Smooth muscle cell (in vitro differentiated cells): ENCODE results near the gene SFXN5. TPM values are rescaled to one million over a fixed set of nuclear protein-coding genes. Genes with fewer than 3 reads are reported as not detected.

Experiments
- DNase-seq: peaks from one replicate; lab custom pipeline; 2025; ENCODE audit not compliant: unreplicated experiment; lab: John Stamatoyannopoulos, UW
- H2AFZ ChIP-seq: fragments of 200-600 bp; sonication (generic); 2 replicates; pipeline ENCODE4 v1.6.0; 2016; ENCODE audit warnings: antibody characterized with exemption, low read depth, mild to moderate bottlenecking
- H3F3A ChIP-seq: fragments of 200-600 bp; sonication (generic); 2 replicates; pipeline ENCODE4 v1.6.0; 2017; ENCODE audit warnings: antibody characterized with exemption, low read depth
- H3K27ac ChIP-seq: fragments of 200-600 bp; sonication (generic); 2 replicates; pipeline ENCODE4 v1.5.1; 2016; ENCODE audit warnings: low read depth, mild to moderate bottlenecking
- H3K27me3 ChIP-seq: fragments of 200-600 bp; sonication (generic); 2 replicates; pipeline ENCODE4 v1.6.1; 2016; ENCODE audit warnings: low read depth, mild to moderate bottlenecking
- H3K36me3 ChIP-seq: fragments of 200-600 bp; sonication (generic); 2 replicates; pipeline ENCODE4 v1.5.1; 2016; ENCODE audit warnings: low read depth
- H3K4me1 ChIP-seq: fragments of 200-600 bp; sonication (generic); 2 replicates; pipeline ENCODE4 v1.5.1; 2016; ENCODE audit warnings: low read depth
- H3K4me2 ChIP-seq: fragments of 200-600 bp; sonication (generic); 2 replicates; pipeline ENCODE4 v1.6.0; 2016; ENCODE audit warnings: mild to moderate bottlenecking
- H3K4me3 ChIP-seq: fragments of 200-600 bp; sonication (generic); 2 replicates; pipeline ENCODE4 v1.5.1; 2016; ENCODE audit warnings: mild to moderate bottlenecking
- H3K79me2 ChIP-seq: fragments of 200-600 bp; sonication (generic); 2 replicates; pipeline ENCODE4 v1.6.0; 2016; ENCODE audit warnings: low read depth, mild to moderate bottlenecking
- H3K9ac ChIP-seq: fragments of 200-600 bp; sonication (generic); 2 replicates; pipeline ENCODE4 v1.6.0; 2016; ENCODE audit warnings: low read depth
- H3K9me3 ChIP-seq: fragments of 200-600 bp; sonication (generic); replicated peaks from 2 replicates; pipeline ENCODE4 v1.5.1; 2016; ENCODE audit warnings: low read depth
- H4K20me1 ChIP-seq: fragments of 200-600 bp; sonication (generic); 2 replicates; pipeline ENCODE4 v1.6.0; 2016; ENCODE audit warnings: low read depth
- WGBS: methylation state at CpG from one replicate; pipeline ENCODE4 v1.1.7; 2016; ENCODE audit warnings: low lambda C conversion rate; 5-methylcytosine and 5-hydroxymethylcytosine counted together
- polyA plus RNA-seq: library from polyadenylated mRNA; unstranded; fragments of >200 nt; fragmentation: Nextera tagmentation; extraction: Ambion mirVana; gene quantifications from 2 replicates; pipeline ENCODE4 v1.2.1, GENCODE V29; 2016
- total RNA-seq: library from RNA; depleted of rRNA; stranded (reverse); fragments of >200 nt; gene quantifications from 2 replicates; pipeline ENCODE4 v1.2.3, GENCODE V29; 2014
- TF ChIP-seq, protein P1 (sequence below): fragments of 200-600 bp; sonication (generic); IDR thresholded peaks from 2 replicates; pipeline ENCODE4 v1.5.1; 2017; ENCODE audit warnings: borderline replicate concordance, mild to moderate bottlenecking, antibody characterized with exemption; ENCODE audit not compliant: insufficient read depth, poor library complexity, severe bottlenecking

Gene SFXN5
- total and polyA plus RNA-seq, 2 experiments from 2014 or later, result 6.9 to 8.3 TPM

DNA sequence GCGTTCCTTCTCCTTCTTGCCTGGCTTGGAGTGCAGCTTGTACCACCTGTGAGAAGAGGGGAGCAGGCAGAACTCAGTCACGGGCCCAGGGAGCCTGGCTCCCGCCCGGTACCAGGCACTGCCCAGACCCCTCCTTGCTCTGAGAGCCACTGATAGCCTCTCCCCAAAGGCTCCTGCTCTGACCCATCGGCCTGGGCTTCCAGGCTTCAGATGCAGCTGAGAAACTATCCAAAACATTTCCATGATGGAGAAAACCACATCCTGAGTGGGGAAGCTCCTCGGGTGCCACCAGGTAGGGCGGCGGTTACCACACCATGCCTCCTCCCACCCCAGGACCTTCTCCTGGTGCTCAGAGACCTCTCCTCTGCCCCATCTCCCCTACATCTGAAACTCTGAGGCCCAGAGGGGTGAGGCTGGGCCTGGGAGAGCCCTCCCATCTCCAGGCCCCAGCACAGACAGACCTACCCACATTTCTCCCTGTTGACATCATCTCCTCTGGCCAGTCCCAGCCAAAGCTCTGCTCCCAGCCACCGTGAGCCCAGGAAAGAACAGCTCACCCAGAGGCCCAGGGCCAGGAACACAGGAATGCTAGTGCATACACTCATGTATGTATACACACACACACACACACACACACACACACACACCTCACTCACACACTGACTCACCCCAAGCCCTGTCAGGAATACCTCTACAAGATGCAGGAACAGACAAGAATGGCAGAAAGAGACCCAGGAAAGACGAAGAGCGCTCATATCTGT, 17.9 kb upstream of the SFXN5 start:
- 63% methylated on average over 11 of the region's 11 CpGs for WGBS
- Histone ChIP-seq H3K27me3 (no peaks in the 10 kb centered on the region), H3K36me3 (no peaks in the 10 kb centered on the region), H3K79me2 (peaks cover 36% of the 10 kb centered on the region), H3K4me1 (peaks cover 32% of the 10 kb centered on the region), H3K4me3 (no peak overlapping the region), H3K9ac (peak overlapping the region; percentile 67), H3K4me2 (peak overlapping the region; percentile 69), H3K9me3 (no peaks in the 10 kb centered on the region), H4K20me1 (peaks cover 74% of the 10 kb centered on the region), H3K27ac (peak overlapping the region; percentile 90), H2AFZ (no peak overlapping the region), H3F3A (peaks cover 25% of the 10 kb centered on the region)
- TF ChIP-seq, protein P1, sequence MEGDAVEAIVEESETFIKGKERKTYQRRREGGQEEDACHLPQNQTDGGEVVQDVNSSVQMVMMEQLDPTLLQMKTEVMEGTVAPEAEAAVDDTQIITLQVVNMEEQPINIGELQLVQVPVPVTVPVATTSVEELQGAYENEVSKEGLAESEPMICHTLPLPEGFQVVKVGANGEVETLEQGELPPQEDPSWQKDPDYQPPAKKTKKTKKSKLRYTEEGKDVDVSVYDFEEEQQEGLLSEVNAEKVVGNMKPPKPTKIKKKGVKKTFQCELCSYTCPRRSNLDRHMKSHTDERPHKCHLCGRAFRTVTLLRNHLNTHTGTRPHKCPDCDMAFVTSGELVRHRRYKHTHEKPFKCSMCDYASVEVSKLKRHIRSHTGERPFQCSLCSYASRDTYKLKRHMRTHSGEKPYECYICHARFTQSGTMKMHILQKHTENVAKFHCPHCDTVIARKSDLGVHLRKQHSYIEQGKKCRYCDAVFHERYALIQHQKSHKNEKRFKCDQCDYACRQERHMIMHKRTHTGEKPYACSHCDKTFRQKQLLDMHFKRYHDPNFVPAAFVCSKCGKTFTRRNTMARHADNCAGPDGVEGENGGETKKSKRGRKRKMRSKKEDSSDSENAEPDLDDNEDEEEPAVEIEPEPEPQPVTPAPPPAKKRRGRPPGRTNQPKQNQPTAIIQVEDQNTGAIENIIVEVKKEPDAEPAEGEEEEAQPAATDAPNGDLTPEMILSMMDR, result no peak
- DNase-seq, result peak; percentile 50

DNA sequence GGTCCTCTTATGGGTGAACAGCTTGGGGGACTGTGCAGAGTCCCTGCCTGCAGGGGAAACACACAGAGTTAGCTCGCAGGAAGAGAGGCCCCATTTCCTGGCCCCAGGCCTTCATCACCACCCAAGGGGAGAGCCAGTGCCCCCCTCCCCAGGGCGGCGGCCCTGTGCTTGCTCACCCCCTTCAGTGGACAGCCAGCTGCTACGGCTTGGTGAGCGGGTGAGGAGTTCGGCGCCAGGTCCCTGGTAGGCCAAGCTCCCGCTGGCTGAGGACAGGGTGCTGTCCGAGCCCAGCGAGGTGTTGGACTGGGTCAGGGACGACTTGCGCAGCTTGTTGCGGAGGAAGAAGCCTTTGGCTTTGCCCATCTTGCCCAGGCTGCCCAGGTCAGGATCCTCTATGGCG, 17.2 kb upstream of the SFXN5 start:
- Histone ChIP-seq H3K9me3 (no peaks in the 10 kb centered on the region), H3K4me3 (no peak overlapping the region), H3F3A (peaks cover 25% of the 10 kb centered on the region), H3K4me2 (peak overlapping the region; percentile 69), H2AFZ (no peak overlapping the region), H4K20me1 (peaks cover 74% of the 10 kb centered on the region), H3K79me2 (peaks cover 36% of the 10 kb centered on the region), H3K4me1 (peaks cover 32% of the 10 kb centered on the region), H3K27me3 (no peaks in the 10 kb centered on the region), H3K36me3 (no peaks in the 10 kb centered on the region), H3K9ac (peak overlapping the region; percentile 67), H3K27ac (peak overlapping the region; percentile 90)
- DNase-seq, result no peak
- WGBS, result 97% methylated on average over 14 of the region's 14 CpGs
- TF ChIP-seq, protein P1, result no peak

DNA sequence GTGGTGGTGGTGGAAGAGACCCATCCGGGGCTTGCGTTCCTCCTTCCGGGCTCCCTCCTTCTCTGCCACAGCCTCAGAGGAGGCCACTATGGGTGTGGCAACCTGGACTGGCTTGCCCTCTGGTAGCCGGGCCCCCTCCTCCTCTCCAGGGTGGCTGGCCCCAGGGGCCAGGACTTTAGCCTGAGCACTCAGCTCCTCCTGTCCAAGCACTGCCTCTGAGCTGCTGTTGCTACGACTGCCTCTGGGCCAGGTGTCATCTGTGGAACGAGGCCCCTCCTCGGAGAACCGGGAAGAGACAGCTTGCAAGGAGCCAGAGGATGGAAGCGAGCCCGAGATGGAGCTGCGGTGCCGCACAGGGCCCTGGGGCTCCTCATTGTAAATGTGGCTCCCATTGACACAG, 16.7 kb upstream of the SFXN5 start:
- TF ChIP-seq, protein P1, result no peak
- Histone ChIP-seq H3K4me3 (no peak overlapping the region), H2AFZ (no peak overlapping the region), H3K9ac (peak overlapping the region; percentile 67), H3F3A (peaks cover 25% of the 10 kb centered on the region), H3K27me3 (no peaks in the 10 kb centered on the region), H3K36me3 (no peaks in the 10 kb centered on the region), H3K27ac (peak overlapping the region; percentile 90), H3K9me3 (no peaks in the 10 kb centered on the region), H3K4me1 (peaks cover 32% of the 10 kb centered on the region), H3K4me2 (no peak overlapping the region), H3K79me2 (peaks cover 37% of the 10 kb centered on the region), H4K20me1 (peaks cover 74% of the 10 kb centered on the region)
- no peak for DNase-seq
- 94% methylated on average over 12 of the region's 12 CpGs for WGBS

DNA sequence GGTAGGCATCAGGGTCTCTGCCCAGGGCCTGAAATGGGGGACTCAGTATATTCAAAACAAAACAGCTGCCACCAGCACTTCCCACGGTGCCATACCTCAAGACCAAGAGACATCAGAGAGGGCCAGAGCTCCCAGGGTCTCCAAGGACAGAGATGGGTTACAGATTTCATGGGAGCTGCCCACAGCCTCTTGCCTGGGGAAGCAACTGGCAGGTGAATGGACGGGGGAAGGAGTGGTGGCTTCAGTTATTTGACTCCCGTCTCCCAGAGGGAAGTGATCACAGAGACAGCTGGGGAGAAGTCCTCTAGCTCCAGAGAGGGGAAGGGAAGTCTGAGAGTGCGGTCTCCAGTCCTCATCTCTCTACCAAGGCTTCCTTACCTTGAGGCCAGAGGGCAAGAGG, 15.8 kb upstream of the SFXN5 start:
- H3K4me1 ChIP-seq, result peaks cover 27% of the 10 kb centered on the region
- peaks cover 74% of the 10 kb centered on the region for H4K20me1 ChIP-seq
- H3F3A ChIP-seq, result peaks cover 23% of the 10 kb centered on the region
- H3K27me3 ChIP-seq, result no peaks in the 10 kb centered on the region
- no peak overlapping the region for H3K27ac ChIP-seq
- no peaks in the 10 kb centered on the region for H3K9me3 ChIP-seq
- TF ChIP-seq, protein P1, result no peak
- 96% methylated on average over 4 of the region's 4 CpGs for WGBS
- peaks cover 33% of the 10 kb centered on the region for H3K79me2 ChIP-seq
- DNase-seq, result no peak
- no peak overlapping the region for H2AFZ ChIP-seq
- H3K36me3 ChIP-seq, result no peaks in the 10 kb centered on the region
- H3K4me3 ChIP-seq, result no peak overlapping the region
- no peak overlapping the region for H3K4me2 ChIP-seq
- no peak overlapping the region for H3K9ac ChIP-seq
